Endothelial cell of hepatic sinusoid (primary cell): ENCODE measurements around the gene TINAGL1.

Experiments
- in situ Hi-C: cut with HindIII; loops from 2 replicates; pipeline ENCODE4 v1.10.0; 2017; ENCODE audit warnings: low sequenced_read_pairs

TINAGL1 gene

GRCh38 chr1:31625561-31626222 is 49.4 kb downstream of the TINAGL1 start:
- in situ Hi-C loops: no loop called here

GRCh38 chr1:31626223-31627207 is 50.2 kb downstream of the TINAGL1 start:
- in situ Hi-C loops: no loop called here

- in situ Hi-C loops: no loop called here
These were observed 51.1 kb downstream of the TINAGL1 start for GRCh38 chr1:31627301-31627929.

- in situ Hi-C loops: no loop called here
These were observed 51.7 kb downstream of the TINAGL1 start for GRCh38 chr1:31627930-31628559.

GRCh38 chr1:31628931-31629556 is 52.7 kb downstream of the TINAGL1 start:
- in situ Hi-C loops: no loop called here

- in situ Hi-C loops: loop anchor here (5.0 kb wide), 1 partner anchor 60 kb away; no protein-coding TSS in a partner anchor
These were observed 56.3 kb downstream of the TINAGL1 start for GRCh38 chr1:31632649-31633048.

GRCh38 chr1:31633117-31633516 is 56.8 kb downstream of the TINAGL1 start:
- in situ Hi-C loops: loop anchor here (5.0 kb wide), 1 partner anchor 61 kb away; no protein-coding TSS in a partner anchor
